ENCODE results near the gene PCBP2.

Gene PCBP2

DNA sequence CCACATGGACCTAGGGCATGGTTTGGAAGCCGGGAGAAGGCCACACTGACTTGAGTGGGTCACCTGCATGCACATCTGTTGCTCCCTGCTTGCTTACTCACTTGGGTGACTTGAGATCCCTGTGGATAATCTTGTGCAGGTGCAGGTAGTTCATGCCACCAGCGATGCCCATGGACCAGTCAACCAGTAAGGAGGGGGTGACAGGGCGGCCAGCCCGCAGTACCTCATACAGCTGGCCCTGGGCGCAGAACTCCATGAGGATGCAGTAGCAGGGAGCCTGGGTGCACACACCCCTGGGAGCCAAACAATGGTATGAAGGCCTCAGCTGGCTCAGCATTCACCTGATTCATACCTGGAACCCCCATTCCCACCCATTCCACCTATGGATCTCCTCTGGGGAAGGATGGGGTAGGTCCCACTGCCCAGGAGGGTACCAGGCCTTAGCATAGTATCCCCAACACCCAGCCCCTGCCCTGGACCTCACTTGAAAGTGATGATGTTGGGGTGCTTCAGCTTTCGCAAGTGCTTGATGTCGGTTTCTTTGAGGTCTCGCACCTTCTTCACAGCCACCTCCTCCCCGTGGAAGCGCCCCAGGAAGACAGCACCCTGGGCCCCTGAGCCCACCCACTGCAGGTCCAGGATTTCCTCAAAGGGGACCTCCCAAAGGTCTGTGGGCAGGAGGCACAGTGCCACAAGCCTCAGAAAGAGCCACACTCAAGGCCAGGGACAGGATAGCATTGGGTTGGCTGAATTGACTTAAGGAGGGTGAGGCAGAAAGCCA lies 34.2 kb downstream of the PCBP2 start:
- H3K9ac ChIP-seq (ENCODE audit: low read length) = peak overlapping the region; percentile 23
- no peak overlapping the region for H4K12ac ChIP-seq (ENCODE audit: low read depth, low read length)
- no peak for DNase-seq
- no peak overlapping the region for H2AFZ ChIP-seq (ENCODE audit: insufficient read depth, low read length, poor library complexity)
- no peak overlapping the region for H2BK120ac ChIP-seq (ENCODE audit: insufficient read depth, low read length, poor library complexity)
- no CpG with 5 or more reads among the region's 10 CpGs for WGBS (ENCODE audit: extremely low coverage, insufficient coverage, insufficient read length)
- H3K4me1 ChIP-seq (ENCODE audit: control insufficient read depth in 1 of 2, insufficient read depth in 2 of 2, low read length in 2 of 2) = peaks cover 0 to 6% of the 10 kb centered on the region in 2 experiments
- no peak overlapping the region for H3K4ac ChIP-seq (ENCODE audit: low read depth, low read length)
- H3K18ac ChIP-seq (ENCODE audit: low read length) = no peak overlapping the region
- H2BK5ac ChIP-seq (ENCODE audit: low read depth, low read length, poor library complexity) = no peak overlapping the region
- H3K79me1 ChIP-seq (ENCODE audit: low read length) = no peaks in the 10 kb centered on the region
- peaks cover 38 to 44% of the 10 kb centered on the region in 2 experiments for H3K36me3 ChIP-seq (ENCODE audit: control insufficient read depth in 1 of 2, insufficient read depth in 2 of 2, low read length in 2 of 2)
- no peak overlapping the region for H3K14ac ChIP-seq (ENCODE audit: low read length)
- no peak overlapping the region for H4K91ac ChIP-seq (ENCODE audit: low read depth, low read length)
- no peak overlapping the region for H2BK12ac ChIP-seq (ENCODE audit: low read length)
- no peak overlapping the region for H3K23ac ChIP-seq (ENCODE audit: low read length)
- no peak overlapping the region for H3K4me2 ChIP-seq (ENCODE audit: low read length)
- H3K79me2 ChIP-seq (ENCODE audit: control insufficient read depth, insufficient read depth, low read length, poor library complexity) = no peaks in the 10 kb centered on the region
- H3K27me3 ChIP-seq (ENCODE audit: insufficient read depth, low read length) = no peaks in the 10 kb centered on the region
- no peak overlapping the region for H3K27ac ChIP-seq (ENCODE audit: low read depth, low read length)
- H2AK5ac ChIP-seq (ENCODE audit: low read length) = no peak overlapping the region
- H3K9me3 ChIP-seq (ENCODE audit: insufficient read depth, low read depth, low read length) = no peaks in the 10 kb centered on the region
- H3K4me3 ChIP-seq (ENCODE audit: low read depth, low read length) = no peak overlapping the region
- no peak overlapping the region for H4K8ac ChIP-seq (ENCODE audit: low read depth, low read length)

DNA sequence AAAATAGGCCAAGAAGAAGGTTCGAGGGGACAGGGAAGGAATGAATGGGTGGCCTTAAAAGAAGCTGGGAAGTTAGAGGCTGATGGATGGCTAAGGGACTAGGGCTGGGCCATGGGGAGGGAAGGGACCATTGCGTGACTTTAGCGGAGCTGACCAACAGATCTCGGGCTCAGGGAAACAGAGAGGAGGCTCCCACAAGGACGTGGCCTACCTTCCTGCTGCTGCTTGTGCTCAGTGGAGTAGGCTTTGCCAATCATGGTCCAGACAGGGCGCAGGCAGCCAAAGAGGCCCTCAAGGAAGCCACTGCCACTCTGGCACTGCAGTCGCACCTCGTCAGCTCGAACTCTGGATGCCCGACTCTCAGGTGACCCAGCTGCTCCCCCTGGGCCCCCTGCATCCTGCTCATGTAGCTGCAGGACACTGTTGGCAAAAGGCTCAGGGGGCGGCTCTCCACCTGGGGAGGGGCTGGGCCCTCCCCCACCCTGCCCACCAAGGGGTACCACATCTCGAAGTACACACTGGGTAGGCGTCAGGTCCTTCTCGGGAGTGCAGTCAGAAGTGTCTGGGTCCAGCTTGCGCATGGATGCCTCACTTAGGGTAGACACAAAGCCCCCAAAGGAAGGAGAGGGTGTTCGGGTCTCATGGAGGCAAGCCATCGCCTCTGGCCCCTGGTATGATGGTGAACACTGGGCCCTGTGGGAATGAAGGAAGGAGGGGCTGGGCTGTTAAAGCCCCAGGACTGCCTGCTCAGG lies 35.0 kb downstream of the PCBP2 start:
- Histone ChIP-seq H4K91ac (ENCODE audit: low read depth, low read length) (no peak overlapping the region), H2BK12ac (ENCODE audit: low read length) (no peak overlapping the region), H3K14ac (ENCODE audit: low read length) (no peak overlapping the region), H3K4me1 (ENCODE audit: control insufficient read depth in 1 of 2, insufficient read depth in 2 of 2, low read length in 2 of 2) (peaks cover 0 to 6% of the 10 kb centered on the region in 2 experiments), H4K12ac (ENCODE audit: low read depth, low read length) (no peak overlapping the region), H2AK5ac (ENCODE audit: low read length) (no peak overlapping the region), H3K27ac (ENCODE audit: low read depth, low read length) (no peak overlapping the region), H3K79me1 (ENCODE audit: low read length) (no peaks in the 10 kb centered on the region), H3K79me2 (ENCODE audit: control insufficient read depth, insufficient read depth, low read length, poor library complexity) (no peaks in the 10 kb centered on the region), H3K9ac (ENCODE audit: low read length) (no peak overlapping the region), H3K27me3 (ENCODE audit: insufficient read depth, low read length) (no peaks in the 10 kb centered on the region), H3K36me3 (ENCODE audit: control insufficient read depth in 1 of 2, insufficient read depth in 2 of 2, low read length in 2 of 2) (peaks cover 31 to 38% of the 10 kb centered on the region in 2 experiments), H4K8ac (ENCODE audit: low read depth, low read length) (no peak overlapping the region), H3K18ac (ENCODE audit: low read length) (no peak overlapping the region), H2BK120ac (ENCODE audit: insufficient read depth, low read length, poor library complexity) (no peak overlapping the region), H2BK5ac (ENCODE audit: low read depth, low read length, poor library complexity) (no peak overlapping the region), H3K9me3 (ENCODE audit: insufficient read depth, low read depth, low read length) (no peaks in the 10 kb centered on the region), H3K4ac (ENCODE audit: low read depth, low read length) (no peak overlapping the region), H3K23ac (ENCODE audit: low read length) (no peak overlapping the region), H2AFZ (ENCODE audit: insufficient read depth, low read length, poor library complexity) (no peak overlapping the region), H3K4me3 (ENCODE audit: low read depth, low read length) (no peak overlapping the region), H3K4me2 (ENCODE audit: low read length) (no peak overlapping the region)
- no peak for DNase-seq
- WGBS (ENCODE audit: extremely low coverage, insufficient coverage, insufficient read length) = no CpG with 5 or more reads among the region's 17 CpGs

DNA sequence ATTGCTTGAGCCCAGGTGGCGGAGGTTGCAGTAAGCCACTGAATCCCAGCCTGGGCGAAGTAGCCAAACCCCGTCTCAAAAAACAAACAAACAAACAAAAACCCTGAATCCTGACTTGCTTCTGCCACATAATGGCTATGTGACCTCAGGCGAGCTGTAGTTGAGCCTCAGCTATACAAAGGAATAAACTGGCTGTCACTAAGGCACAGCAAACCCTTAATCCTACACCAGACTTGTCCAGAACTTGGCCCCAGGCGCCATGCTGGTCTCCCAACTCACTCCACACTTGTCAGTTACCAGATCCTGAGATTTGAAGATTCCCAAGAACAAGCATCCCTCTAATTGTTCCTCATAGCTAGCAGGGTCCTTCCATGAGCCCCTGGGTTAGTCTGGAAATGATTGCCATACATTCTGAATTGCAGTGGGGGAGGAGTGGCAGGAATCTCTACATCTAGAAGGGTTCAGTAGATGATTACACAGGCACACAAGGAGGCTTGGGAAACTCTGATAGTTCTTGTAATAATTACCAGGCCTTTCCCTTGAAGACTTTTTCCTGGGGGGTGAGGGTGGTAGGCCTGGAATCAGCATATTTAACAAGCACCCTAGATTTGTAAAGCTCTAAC lies 37.5 kb downstream of the PCBP2 start:
- H3K14ac ChIP-seq (ENCODE audit: low read length) = no peak overlapping the region

DNA sequence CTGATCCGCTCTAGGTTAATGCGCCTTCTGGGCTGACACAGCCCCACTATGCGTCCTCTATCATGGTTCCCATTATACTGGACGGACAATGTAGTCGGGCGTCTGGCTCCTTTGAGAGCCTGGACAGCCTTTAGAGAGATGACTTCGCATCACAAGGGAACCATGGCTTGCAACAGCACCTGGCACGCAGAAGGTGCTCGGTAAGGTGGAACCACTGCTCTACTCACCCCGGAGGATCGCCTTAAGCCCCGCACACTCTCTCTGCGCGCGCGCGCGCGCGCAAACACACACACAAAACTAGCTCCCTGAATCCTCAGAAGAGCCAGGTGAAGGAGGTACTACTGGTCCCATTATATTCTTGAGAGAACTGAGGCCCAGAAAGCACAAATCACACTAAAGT lies 40.3 kb downstream of the PCBP2 start:
- Histone ChIP-seq H3K18ac (ENCODE audit: low read length) (no peak overlapping the region), H3K79me2 (ENCODE audit: control insufficient read depth, insufficient read depth, low read length, poor library complexity) (no peaks in the 10 kb centered on the region), H3K36me3 (ENCODE audit: control insufficient read depth in 1 of 2, insufficient read depth in 2 of 2, low read length in 2 of 2) (peaks cover 0 to 2% of the 10 kb centered on the region in 2 experiments), H4K12ac (ENCODE audit: low read depth, low read length) (peak overlapping the region; percentile 35), H3K23ac (ENCODE audit: low read length) (no peak overlapping the region), H2BK5ac (ENCODE audit: low read depth, low read length, poor library complexity) (no peak overlapping the region), H3K27me3 (ENCODE audit: insufficient read depth, low read length) (no peaks in the 10 kb centered on the region), H3K27ac (ENCODE audit: low read depth, low read length) (peak overlapping the region; percentile 15), H4K8ac (ENCODE audit: low read depth, low read length) (peak overlapping the region; percentile 63), H3K4ac (ENCODE audit: low read depth, low read length) (peak overlapping the region; percentile 33), H3K4me2 (ENCODE audit: low read length) (peak overlapping the region; percentile 55), H3K9ac (ENCODE audit: low read length) (no peak overlapping the region), H3K79me1 (ENCODE audit: low read length) (peaks cover 13% of the 10 kb centered on the region), H2BK12ac (ENCODE audit: low read length) (peak overlapping the region; percentile 72), H3K9me3 (ENCODE audit: insufficient read depth, low read depth, low read length) (no peaks in the 10 kb centered on the region), H3K4me1 (ENCODE audit: control insufficient read depth in 1 of 2, insufficient read depth in 2 of 2, low read length in 2 of 2) (peaks cover 14 to 25% of the 10 kb centered on the region in 2 experiments), H2BK120ac (ENCODE audit: insufficient read depth, low read length, poor library complexity) (peak overlapping the region; percentile 52), H4K91ac (ENCODE audit: low read depth, low read length) (peak overlapping the region; percentile 64), H3K14ac (ENCODE audit: low read length) (peak overlapping the region; percentile 45), H3K4me3 (ENCODE audit: low read depth, low read length) (no peak overlapping the region), H2AFZ (ENCODE audit: insufficient read depth, low read length, poor library complexity) (peak overlapping the region; percentile 63), H2AK5ac (ENCODE audit: low read length) (no peak overlapping the region)
- peak in 1 of 2 donors; percentile 45 for DNase-seq
- WGBS (ENCODE audit: extremely low coverage, insufficient coverage, insufficient read length) = no CpG with 5 or more reads among the region's 20 CpGs

More for the DNA sequence above, 37.5 kb downstream of the PCBP2 start:
- WGBS (ENCODE audit: extremely low coverage, insufficient coverage, insufficient read length) = no CpG with 5 or more reads among the region's 5 CpGs
- Histone ChIP-seq H2AK5ac (ENCODE audit: low read length) (no peak overlapping the region), H3K4me2 (ENCODE audit: low read length) (no peak overlapping the region), H3K23ac (ENCODE audit: low read length) (no peak overlapping the region), H3K79me1 (ENCODE audit: low read length) (peaks cover 13% of the 10 kb centered on the region), H3K79me2 (ENCODE audit: control insufficient read depth, insufficient read depth, low read length, poor library complexity) (no peaks in the 10 kb centered on the region), H2AFZ (ENCODE audit: insufficient read depth, low read length, poor library complexity) (no peak overlapping the region), H2BK5ac (ENCODE audit: low read depth, low read length, poor library complexity) (no peak overlapping the region), H3K18ac (ENCODE audit: low read length) (no peak overlapping the region), H3K4me3 (ENCODE audit: low read depth, low read length) (no peak overlapping the region), H3K36me3 (ENCODE audit: control insufficient read depth in 1 of 2, insufficient read depth in 2 of 2, low read length in 2 of 2) (peaks cover 18 to 19% of the 10 kb centered on the region in 2 experiments), H3K9ac (ENCODE audit: low read length) (no peak overlapping the region), H4K91ac (ENCODE audit: low read depth, low read length) (no peak overlapping the region), H3K9me3 (ENCODE audit: insufficient read depth, low read depth, low read length) (no peaks in the 10 kb centered on the region), H4K8ac (ENCODE audit: low read depth, low read length) (no peak overlapping the region), H3K27me3 (ENCODE audit: insufficient read depth, low read length) (no peaks in the 10 kb centered on the region), H3K4ac (ENCODE audit: low read depth, low read length) (no peak overlapping the region), H4K12ac (ENCODE audit: low read depth, low read length) (no peak overlapping the region), H2BK12ac (ENCODE audit: low read length) (no peak overlapping the region), H3K4me1 (ENCODE audit: control insufficient read depth in 1 of 2, insufficient read depth in 2 of 2, low read length in 2 of 2) (peaks cover 14 to 22% of the 10 kb centered on the region in 2 experiments), H3K27ac (ENCODE audit: low read depth, low read length) (no peak overlapping the region), H2BK120ac (ENCODE audit: insufficient read depth, low read length, poor library complexity) (no peak overlapping the region)
- DNase-seq = peak in 1 of 2 donors; percentile 27

All from trophoblast cell (in vitro differentiated cells and primary cell).